HUES64 (cell line): ENCODE measurements around the gene MYH14.
"Not testable (repeated sequence)": the region's sequence is repeated elsewhere in the genome, so short reads cannot be mapped to it uniquely, and the experiment has no call there.

Source experiments
- H3K27ac ChIP-seq: 2 replicates; pipeline ENCODE4 v1.7.0; 2013; ENCODE audit warnings: low read depth, low read length, inconsistent platforms
- H3K27me3 ChIP-seq: 2 replicates; pipeline ENCODE4 v1.6.1; 2013; ENCODE audit warnings: mild to moderate bottlenecking, low read length; ENCODE audit not compliant: insufficient read depth
- H3K36me3 ChIP-seq: 2 replicates; pipeline ENCODE4 v1.6.1; 2013; ENCODE audit warnings: mild to moderate bottlenecking, low read length; ENCODE audit not compliant: insufficient read depth
- H3K4me1 ChIP-seq: 2 replicates; pipeline ENCODE4 v1.6.1; 2013; ENCODE audit warnings: mild to moderate bottlenecking, low read length, moderate library complexity; ENCODE audit not compliant: insufficient read depth
- H3K4me3 ChIP-seq: 2 replicates; pipeline ENCODE4 v1.5.1; 2013; ENCODE audit warnings: mild to moderate bottlenecking, low read length, moderate library complexity
- H3K9ac ChIP-seq: 2 replicates; pipeline ENCODE4 v1.6.1; 2013; ENCODE audit warnings: mild to moderate bottlenecking, low read depth, low read length
- H3K9me3 ChIP-seq: 2 replicates; pipeline ENCODE4 v1.6.1; 2013; ENCODE audit warnings: low read depth, low read length; ENCODE audit not compliant: insufficient read depth
- WGBS: fragments of 150-250, 120-280 bp; methylation state at CpG from one replicate; pipeline ENCODE4 v1.1.7; 2013; ENCODE audit warnings: missing lambda C conversion rate; 5-methylcytosine and 5-hydroxymethylcytosine counted together

The MYH14 gene

GRCh38 chr19:50228153-50228552 is 24.7 kb downstream of the MYH14 start:
- not testable (repeated sequence) for H3K27me3 ChIP-seq, H3K27ac ChIP-seq, H3K9ac ChIP-seq, H3K4me3 ChIP-seq, H3K36me3 ChIP-seq, H3K4me1 ChIP-seq
- peaks cover 39% of the 10 kb centered on the region for H3K9me3 ChIP-seq
- WGBS = 71% methylated on average over 6 of the region's 7 CpGs

- Histone ChIP-seq H3K9ac (no peak overlapping the region), H3K4me1 (peaks cover 3% of the 10 kb centered on the region; the same call in 1 of the 2 replicates), H3K4me3 (peak overlapping the region; percentile 25; the same call in 1 of the 2 replicates), H3K27ac (no peak overlapping the region), H3K27me3 (peaks cover 2% of the 10 kb centered on the region; the same call in 1 of the 2 replicates), H3K36me3 (no peaks in the 10 kb centered on the region), H3K9me3 (peaks cover 26% of the 10 kb centered on the region; the same call in 1 of the 2 replicates)
- 71% methylated on average over 56 of the region's 56 CpGs for WGBS
These were observed 27.2 kb downstream of the MYH14 start for GRCh38 chr19:50230379-50231351.

GRCh38 chr19:50231417-50231816 is 28.0 kb downstream of the MYH14 start:
- not testable (repeated sequence) for H3K9ac ChIP-seq, H3K27me3 ChIP-seq, H3K4me3 ChIP-seq, H3K27ac ChIP-seq, H3K4me1 ChIP-seq, H3K36me3 ChIP-seq
- peaks cover 29% of the 10 kb centered on the region; the same call in 1 of the 2 replicates for H3K9me3 ChIP-seq
- 63% methylated on average over 3 of the region's 3 CpGs for WGBS

GRCh38 chr19:50231821-50232220 is 28.4 kb downstream of the MYH14 start:
- WGBS = 89% methylated on average over 16 of the region's 16 CpGs
- Histone ChIP-seq H3K27ac (no peak overlapping the region), H3K4me1 (peaks cover 3% of the 10 kb centered on the region; the same call in 1 of the 2 replicates), H3K36me3 (no peaks in the 10 kb centered on the region), H3K9ac (no peak overlapping the region), H3K27me3 (peaks cover 2% of the 10 kb centered on the region; the same call in 1 of the 2 replicates), H3K9me3 (peaks cover 31% of the 10 kb centered on the region; the same call in 1 of the 2 replicates), H3K4me3 (no peak overlapping the region)

GRCh38 chr19:50232600-50232999 is 29.2 kb downstream of the MYH14 start:
- Histone ChIP-seq H3K27me3 (peaks cover 2% of the 10 kb centered on the region; the same call in 1 of the 2 replicates), H3K36me3 (no peaks in the 10 kb centered on the region), H3K4me3 (no peak overlapping the region), H3K4me1 (peaks cover 3% of the 10 kb centered on the region; the same call in 1 of the 2 replicates), H3K27ac (no peak overlapping the region), H3K9ac (no peak overlapping the region), H3K9me3 (peaks cover 31% of the 10 kb centered on the region; the same call in 1 of the 2 replicates)
- WGBS = 70% methylated on average over 3 of the region's 3 CpGs

- Histone ChIP-seq H3K4me3 (no peak overlapping the region), H3K36me3 (no peaks in the 10 kb centered on the region), H3K27me3 (peaks cover 2% of the 10 kb centered on the region; the same call in 1 of the 2 replicates), H3K9me3 (peaks cover 31% of the 10 kb centered on the region; the same call in 1 of the 2 replicates), H3K4me1 (peaks cover 3% of the 10 kb centered on the region; the same call in 1 of the 2 replicates), H3K27ac (no peak overlapping the region), H3K9ac (no peak overlapping the region)
- WGBS = 88% methylated on average over 20 of the region's 23 CpGs
These were observed 30.0 kb downstream of the MYH14 start for GRCh38 chr19:50233308-50233910.

- WGBS = 55% methylated on average over 11 of the region's 11 CpGs
- not testable (repeated sequence) for H3K4me1 ChIP-seq, H3K27ac ChIP-seq, H3K36me3 ChIP-seq, H3K27me3 ChIP-seq, H3K4me3 ChIP-seq, H3K9ac ChIP-seq
- peaks cover 27% of the 10 kb centered on the region for H3K9me3 ChIP-seq
These were observed 34.1 kb downstream of the MYH14 start for GRCh38 chr19:50237493-50237892.

- no peak overlapping the region for H3K4me3 ChIP-seq
- H3K9me3 ChIP-seq = peaks cover 28% of the 10 kb centered on the region
- peaks cover 3% of the 10 kb centered on the region; the same call in 1 of the 2 replicates for H3K4me1 ChIP-seq
- no peak overlapping the region for H3K27ac ChIP-seq
- H3K9ac ChIP-seq = no peak overlapping the region
- no peaks in the 10 kb centered on the region for H3K36me3 ChIP-seq
- H3K27me3 ChIP-seq = no peaks in the 10 kb centered on the region
- 85% methylated on average over 4 of the region's 4 CpGs for WGBS
These were observed 34.6 kb downstream of the MYH14 start for GRCh38 chr19:50238043-50238442.

GRCh38 chr19:50239921-50240590 is 36.6 kb downstream of the MYH14 start:
- no peaks in the 10 kb centered on the region for H3K36me3 ChIP-seq
- H3K9me3 ChIP-seq = peaks cover 28% of the 10 kb centered on the region
- H3K27me3 ChIP-seq = no peaks in the 10 kb centered on the region
- no peak overlapping the region for H3K27ac ChIP-seq
- H3K4me1 ChIP-seq = no peaks in the 10 kb centered on the region
- H3K4me3 ChIP-seq = no peak overlapping the region
- 90% methylated on average over 11 of the region's 11 CpGs for WGBS
- H3K9ac ChIP-seq = no peak overlapping the region

GRCh38 chr19:50242581-50242980 is 39.2 kb downstream of the MYH14 start:
- 91% methylated on average over 6 of the region's 6 CpGs for WGBS
- H3K4me1 ChIP-seq = no peaks in the 10 kb centered on the region
- no peak overlapping the region for H3K27ac ChIP-seq
- no peaks in the 10 kb centered on the region for H3K36me3 ChIP-seq
- H3K9me3 ChIP-seq = peaks cover 25% of the 10 kb centered on the region
- no peak overlapping the region for H3K9ac ChIP-seq
- no peaks in the 10 kb centered on the region for H3K27me3 ChIP-seq
- no peak overlapping the region for H3K4me3 ChIP-seq
